CD4-positive, alpha-beta T cell (primary cell): ENCODE data around the gene FRYL. TPM values are rescaled to one million over a fixed set of nuclear protein-coding genes. Genes with fewer than 3 reads are reported as not detected.

ENCODE experiments used
- ATAC-seq: fragments of 200-7000 bp; cut with Tn5 transposase; one replicate; pipeline ENCODE4 v1.10.0; 2022; ENCODE audit warnings: mild to moderate bottlenecking; ENCODE audit not compliant: poor library complexity
- CTCF ChIA-PET: fragments of 350-600 bp; sonication (Branson Sonifier 250); formaldehyde crosslinking; loops from one replicate; lab custom pipeline; 2021; ENCODE audit warnings: antibody characterized with exemption, inconsistent platforms; lab: Charles Lee
- POLR2A ChIA-PET: fragments of 350-600 bp; sonication (Branson Sonifier 250); formaldehyde crosslinking; loops from one replicate; lab custom pipeline; 2021; ENCODE audit warnings: antibody characterized with exemption, inconsistent platforms; lab: Charles Lee
- DNase-seq, 14 experiments: peaks; one replicate each; pipeline ENCODE4 v3.0.0-alpha.2; 2013 to 2020; ENCODE audit warnings: mixed read lengths in 2 of 14
- H3K27ac ChIP-seq, 2 donors: one replicate each; pipeline versions ENCODE4 v1.5.1 to v1.7.0; 2013; ENCODE audit warnings: low read length in 2 of 2, low read depth in 1 of 2, mild to moderate bottlenecking in 1 of 2
- H3K27me3 ChIP-seq, 2 experiments: 1 replicate in 1 of 2; 2 replicates in 1 of 2; pipeline versions ENCODE4 v1.6.1 to v1.7.0; 2013; ENCODE audit warnings: low read length in 2 of 2, control low read depth in 1 of 2, mild to moderate bottlenecking in 1 of 2, moderate library complexity in 1 of 2; ENCODE audit not compliant: insufficient read depth in 2 of 2, control insufficient read depth in 1 of 2
- H3K36me3 ChIP-seq: one replicate; pipeline ENCODE4 v1.6.1; 2013; ENCODE audit warnings: low read length, control low read depth; ENCODE audit not compliant: insufficient read depth
- H3K4me1 ChIP-seq: one replicate; pipeline ENCODE4 v1.6.1; 2013; ENCODE audit warnings: low read length, control low read depth; ENCODE audit not compliant: insufficient read depth
- H3K4me3 ChIP-seq: one replicate; pipeline ENCODE4 v1.5.1; 2013; ENCODE audit warnings: mild to moderate bottlenecking, low read length, moderate library complexity
- H3K9me3 ChIP-seq, 2 experiments: 1 replicate in 1 of 2; 2 replicates in 1 of 2; pipeline versions ENCODE4 v1.6.1 to v1.7.0; 2013; ENCODE audit warnings: low read length in 2 of 2, mild to moderate bottlenecking in 2 of 2, control low read depth in 1 of 2, moderate library complexity in 1 of 2; ENCODE audit not compliant: control insufficient read depth in 1 of 2, insufficient read depth in 1 of 2
- H3K27ac Mint-ChIP-seq: one replicate; pipeline ENCODE4 v1.8.0; 2020; ENCODE audit warnings: mixed read lengths
- H3K27me3 Mint-ChIP-seq: one replicate; pipeline ENCODE4 v1.8.0; 2021; ENCODE audit warnings: mixed read lengths
- H3K36me3 Mint-ChIP-seq: one replicate; pipeline ENCODE4 v1.8.0; 2021; ENCODE audit warnings: low read depth, mixed read lengths
- H3K4me1 Mint-ChIP-seq: one replicate; pipeline ENCODE4 v1.8.0; 2021; ENCODE audit warnings: low read depth, mixed read lengths
- H3K4me3 Mint-ChIP-seq: one replicate; pipeline ENCODE4 v1.8.0; 2020; ENCODE audit warnings: mild to moderate bottlenecking, mixed read lengths
- H3K9me3 Mint-ChIP-seq: one replicate; pipeline ENCODE4 v1.8.0; 2020; ENCODE audit warnings: mixed read lengths
- intact Hi-C, 2 experiments: fragments of 100-400 bp; cut with DNase I in 1 of 2; cut with micrococcal nuclease in 1 of 2; formaldehyde crosslinking; loops; one replicate each; pipeline versions ENCODE4 v1.15.1 to v1.9.0; 2023 to 2025; cut with DNase I, micrococcal nuclease
- total RNA-seq, 174 experiments: library from RNA in 2 of 174; stranded (reverse) in 2 of 174; gene quantifications; one replicate each; pipeline ENCODE4 v1.2.3 and lab custom pipeline; 2021 to 2026
- TF ChIP-seq, protein P1 (sequence below): fragments of 200-600 bp; IDR thresholded peaks from one replicate; pipeline ENCODE4 v1.8.0; 2022; ENCODE audit warnings: antibody characterized with exemption, mild to moderate bottlenecking

Gene FRYL
- total RNA-seq, 2 experiments from 2014 or later: 86.1 to 87.7 TPM

DNA sequence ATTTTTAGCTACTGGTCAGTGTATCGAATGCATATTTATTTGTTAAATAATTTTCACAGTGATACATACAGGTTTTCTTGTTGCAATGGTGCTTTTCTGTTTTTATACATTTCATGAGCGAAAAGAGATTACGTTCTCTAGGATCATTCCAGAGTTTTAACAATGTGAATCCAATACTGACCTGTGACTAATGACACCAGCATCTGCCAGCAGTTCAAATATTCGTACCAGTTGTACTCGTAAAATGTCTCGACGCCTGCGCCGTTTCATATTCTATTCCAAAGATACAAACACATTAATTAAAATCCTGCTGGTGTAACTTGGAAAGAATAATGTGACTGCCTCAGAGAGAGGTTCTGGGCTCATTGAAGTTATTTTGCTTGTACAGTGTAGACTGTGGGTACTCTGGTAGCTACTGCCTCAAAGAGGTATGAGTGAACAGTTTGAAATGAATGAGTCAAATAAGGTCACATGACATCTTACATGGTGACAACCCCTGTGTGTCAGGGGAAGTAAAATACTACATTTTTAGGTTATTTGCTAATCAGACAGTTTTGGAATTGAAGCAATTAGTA, 209.3 kb downstream of the FRYL start:
- H3K36me3 ChIP-seq: peaks cover 77% of the 10 kb centered on the region
- H3K4me3 Mint-ChIP-seq: no peak overlapping the region
- H3K4me1 Mint-ChIP-seq: no peaks in the 10 kb centered on the region
- H3K4me1 ChIP-seq: no peaks in the 10 kb centered on the region
- H3K27me3 Mint-ChIP-seq: no peaks in the 10 kb centered on the region
- no peaks in the 10 kb centered on the region for H3K27me3 ChIP-seq
- no peak overlapping the region for H3K27ac Mint-ChIP-seq
- intact Hi-C loops: no loop called here
- DNase-seq: no peak
- ChIA-PET CTCF (interaction anchor here (0.6 kb wide), 1 partner anchor 389 kb away, joined by 3 read pairs; no protein-coding TSS in a partner anchor), POLR2A (no interaction called here)
- no peak overlapping the region for H3K27ac ChIP-seq
- TF ChIP-seq, protein P1, sequence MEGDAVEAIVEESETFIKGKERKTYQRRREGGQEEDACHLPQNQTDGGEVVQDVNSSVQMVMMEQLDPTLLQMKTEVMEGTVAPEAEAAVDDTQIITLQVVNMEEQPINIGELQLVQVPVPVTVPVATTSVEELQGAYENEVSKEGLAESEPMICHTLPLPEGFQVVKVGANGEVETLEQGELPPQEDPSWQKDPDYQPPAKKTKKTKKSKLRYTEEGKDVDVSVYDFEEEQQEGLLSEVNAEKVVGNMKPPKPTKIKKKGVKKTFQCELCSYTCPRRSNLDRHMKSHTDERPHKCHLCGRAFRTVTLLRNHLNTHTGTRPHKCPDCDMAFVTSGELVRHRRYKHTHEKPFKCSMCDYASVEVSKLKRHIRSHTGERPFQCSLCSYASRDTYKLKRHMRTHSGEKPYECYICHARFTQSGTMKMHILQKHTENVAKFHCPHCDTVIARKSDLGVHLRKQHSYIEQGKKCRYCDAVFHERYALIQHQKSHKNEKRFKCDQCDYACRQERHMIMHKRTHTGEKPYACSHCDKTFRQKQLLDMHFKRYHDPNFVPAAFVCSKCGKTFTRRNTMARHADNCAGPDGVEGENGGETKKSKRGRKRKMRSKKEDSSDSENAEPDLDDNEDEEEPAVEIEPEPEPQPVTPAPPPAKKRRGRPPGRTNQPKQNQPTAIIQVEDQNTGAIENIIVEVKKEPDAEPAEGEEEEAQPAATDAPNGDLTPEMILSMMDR: no peak
- H3K4me3 ChIP-seq: no peak overlapping the region
- ATAC-seq: no peak
- H3K9me3 Mint-ChIP-seq: no peaks in the 10 kb centered on the region
- H3K36me3 Mint-ChIP-seq: peaks cover 78% of the 10 kb centered on the region
- H3K9me3 ChIP-seq: no peaks in the 10 kb centered on the region

DNA sequence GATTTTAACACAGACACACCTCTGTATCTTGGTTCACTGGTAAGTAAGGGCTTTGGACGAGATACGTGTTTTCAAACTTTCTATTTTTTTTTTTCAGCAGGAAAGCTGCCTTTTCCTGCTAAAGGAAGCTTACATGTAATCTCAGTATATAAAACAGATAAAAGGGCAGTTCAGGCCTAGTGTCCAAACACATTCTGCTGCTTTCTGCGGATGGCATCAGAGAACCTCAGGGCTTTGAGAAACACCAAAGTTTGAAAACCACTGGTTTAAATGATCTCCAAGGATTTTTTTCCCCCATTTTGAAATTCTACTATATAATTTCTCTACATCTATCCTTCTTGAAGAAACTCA, 214.1 kb downstream of the FRYL start:
- peaks cover 84% of the 10 kb centered on the region for H3K36me3 Mint-ChIP-seq
- H3K27ac Mint-ChIP-seq: no peak overlapping the region

DNA sequence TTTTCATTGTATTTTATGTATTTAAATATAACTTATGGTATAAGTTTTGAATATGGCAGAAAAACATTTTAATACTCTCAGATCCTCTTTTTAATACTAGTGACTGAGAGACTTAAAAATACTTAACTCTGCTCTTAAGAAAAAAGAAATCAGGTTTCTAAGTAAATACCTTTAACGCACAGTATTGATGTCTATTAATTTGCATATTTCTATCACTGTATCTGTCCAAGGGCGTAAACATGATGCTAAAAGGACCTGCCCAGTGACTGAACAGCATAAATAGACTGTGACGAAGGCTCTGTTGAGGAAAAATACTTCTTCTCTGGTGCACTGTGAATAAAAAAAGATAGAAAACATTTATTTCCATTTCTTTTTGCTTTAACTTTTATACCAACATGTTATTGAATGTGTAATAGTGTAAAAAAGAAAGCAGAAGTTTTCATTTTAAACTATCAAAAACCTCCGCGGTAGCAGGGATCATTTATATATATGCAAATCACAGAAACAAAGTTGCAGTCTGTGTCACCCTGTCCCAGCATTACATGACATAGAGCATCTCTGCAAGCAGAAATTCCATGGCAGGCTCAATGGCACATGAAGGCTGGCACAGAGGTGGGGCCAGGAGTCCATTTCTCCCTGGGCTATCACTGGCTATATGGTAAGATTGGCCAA, 214.6 kb downstream of the FRYL start:
- Mint-ChIP-seq H3K27ac (no peak overlapping the region), H3K27me3 (no peaks in the 10 kb centered on the region), H3K36me3 (peaks cover 84% of the 10 kb centered on the region), H3K4me1 (no peaks in the 10 kb centered on the region), H3K9me3 (no peaks in the 10 kb centered on the region), H3K4me3 (no peak overlapping the region)
- Histone ChIP-seq H3K27me3 (no peaks in the 10 kb centered on the region), H3K4me1 (no peaks in the 10 kb centered on the region), H3K9me3 (no peaks in the 10 kb centered on the region), H3K36me3 (peaks cover 80% of the 10 kb centered on the region), H3K4me3 (no peak overlapping the region), H3K27ac (no peak overlapping the region)
- intact Hi-C loops: no loop called here
- CTCF ChIA-PET: no interaction called here
- TF ChIP-seq, protein P1: no peak
- POLR2A ChIA-PET: no interaction called here
- ATAC-seq (no peak), DNase-seq (no peak)

More for the DNA sequence above, 214.1 kb downstream of the FRYL start:
- H3K9me3 Mint-ChIP-seq: no peaks in the 10 kb centered on the region
- no peaks in the 10 kb centered on the region for H3K27me3 ChIP-seq
- no peaks in the 10 kb centered on the region for H3K27me3 Mint-ChIP-seq
- H3K36me3 ChIP-seq: peaks cover 79% of the 10 kb centered on the region
- H3K4me1 Mint-ChIP-seq: no peaks in the 10 kb centered on the region
- no peak for ATAC-seq
- ChIA-PET POLR2A (no interaction called here), CTCF (no interaction called here)
- TF ChIP-seq, protein P1: no peak
- intact Hi-C loops: no loop called here
- H3K4me3 ChIP-seq: no peak overlapping the region
- H3K4me3 Mint-ChIP-seq: no peak overlapping the region
- no peaks in the 10 kb centered on the region for H3K4me1 ChIP-seq
- H3K27ac ChIP-seq: no peak overlapping the region
- no peak for DNase-seq
- no peaks in the 10 kb centered on the region for H3K9me3 ChIP-seq
